Measurements from ENCODE around the gene PFN3. TPM values are rescaled to one million over a fixed set of nuclear protein-coding genes. Genes with fewer than 3 reads are reported as not detected.
"Not testable (repeated sequence)": the region's sequence is repeated elsewhere in the genome, so short reads cannot be mapped to it uniquely, and the experiment has no call there.

PFN3 gene
- total RNA-seq, 1 donor from 2014 or later = not detected

GRCh38 chr5:177425196-177425800 is 24.8 kb upstream of the PFN3 start:
- DNase-seq (no peak), ATAC-seq (ENCODE audit: low read depth) (no peak)
- ChIA-PET CTCF (interaction anchor here (1.1 to 7.2 kb wide), 2 partner anchors 17 to 21 kb away, joined by 3 to 53 read pairs; no protein-coding TSS in a partner anchor), POLR2A (interaction anchor here (0.6 to 12.5 kb wide), 10 partner anchors 13 to 167 kb away, joined by 3 to 296 read pairs (median 6); partner anchors contain the start of genes PRR7 and TMED9)
- TF ChIP-seq CTCF (IDR thresholded peaks at IDR 0.05) = no peak
- H3K4me1 Mint-ChIP-seq = peaks cover 46% of the 10 kb centered on the region
- peak overlapping the region; percentile 93 for H3K27ac Mint-ChIP-seq
- H3K36me3 Mint-ChIP-seq (ENCODE audit: low read depth) = peaks cover 9% of the 10 kb centered on the region
- H3K4me3 Mint-ChIP-seq = peak overlapping the region; percentile 91
- H3K9me3 Mint-ChIP-seq = no peaks in the 10 kb centered on the region
- intact Hi-C loops (cut with micrococcal nuclease) = loop anchor here (5.0 kb wide), 1 partner anchor 1038 kb away; the partner anchor contains the start of genes HIGD2A and NOP16
- H3K27me3 Mint-ChIP-seq = no peaks in the 10 kb centered on the region

DNA sequence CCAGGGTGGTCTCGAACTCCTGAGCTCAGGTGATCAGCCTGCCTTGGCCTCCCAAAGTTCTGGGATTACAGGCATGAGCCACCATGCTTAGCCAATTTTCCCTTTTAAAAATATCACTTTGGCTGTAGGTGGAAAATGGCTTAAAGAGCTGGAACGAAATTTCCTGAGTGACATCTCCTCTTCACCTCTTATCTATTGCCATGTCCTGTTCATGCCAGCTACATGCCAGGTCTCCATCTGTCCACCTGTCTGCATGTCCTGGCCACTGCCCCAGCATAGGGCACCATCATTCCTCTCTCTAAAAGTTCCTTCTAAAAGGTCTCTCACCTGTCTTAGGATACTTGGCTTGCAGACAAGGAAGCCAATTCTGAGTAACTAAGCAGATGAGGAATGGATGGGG is 23.2 kb upstream of the PFN3 start:
- CTCF ChIA-PET = interaction anchor here (0.8 to 7.2 kb wide), 2 partner anchors 19 to 33 kb away, joined by 3 to 53 read pairs; no protein-coding TSS in a partner anchor
- peaks cover 5% of the 10 kb centered on the region for H3K36me3 Mint-ChIP-seq (ENCODE audit: low read depth)
- H3K27ac Mint-ChIP-seq = no peak overlapping the region
- no peaks in the 10 kb centered on the region for H3K27me3 Mint-ChIP-seq
- H3K4me3 Mint-ChIP-seq = no peak overlapping the region
- TF ChIP-seq CTCF (IDR thresholded peaks at IDR 0.05) = no peak
- intact Hi-C loops (cut with micrococcal nuclease) = no loop called here
- POLR2A ChIA-PET = interaction anchor here (12.5 kb wide), 1 partner anchor 22 kb away, joined by 296 read pairs; the partner anchor contains the start of gene PRR7
- H3K9me3 Mint-ChIP-seq = no peaks in the 10 kb centered on the region
- ATAC-seq (ENCODE audit: low read depth) = no peak
- H3K4me1 Mint-ChIP-seq = peaks cover 30% of the 10 kb centered on the region
- DNase-seq = no peak

GRCh38 chr5:177421062-177421798 is 20.8 kb upstream of the PFN3 start:
- no peaks in the 10 kb centered on the region for H3K9me3 Mint-ChIP-seq
- ChIA-PET POLR2A (no interaction called here), CTCF (no interaction called here)
- TF ChIP-seq CTCF (IDR thresholded peaks at IDR 0.05) = no peak
- DNase-seq (no peak), ATAC-seq (ENCODE audit: low read depth) (no peak)
- no peak overlapping the region for H3K4me3 Mint-ChIP-seq
- H3K27ac Mint-ChIP-seq = no peak overlapping the region
- intact Hi-C loops (cut with micrococcal nuclease) = no loop called here
- peaks cover 12% of the 10 kb centered on the region for H3K4me1 Mint-ChIP-seq
- peaks cover 3% of the 10 kb centered on the region for H3K36me3 Mint-ChIP-seq (ENCODE audit: low read depth)
- H3K27me3 Mint-ChIP-seq = no peaks in the 10 kb centered on the region

- DNase-seq; H3K27me3 Mint-ChIP-seq; H3K27ac Mint-ChIP-seq; H3K36me3 Mint-ChIP-seq (ENCODE audit: low read depth); CTCF ChIA-PET; ATAC-seq (ENCODE audit: low read depth); H3K9me3 Mint-ChIP-seq; H3K4me1 Mint-ChIP-seq; H3K4me3 Mint-ChIP-seq; intact Hi-C loops (cut with micrococcal nuclease): not testable (repeated sequence)
- POLR2A ChIA-PET = interaction anchor here (1.1 kb wide), 1 partner anchor 69 kb away, joined by 3 read pairs; the partner anchor contains the start of gene LMAN2
These were observed 20.0 kb upstream of the PFN3 start for GRCh38 chr5:177420472-177420871.

- intact Hi-C loops (cut with micrococcal nuclease) = no loop called here
- TF ChIP-seq CTCF (IDR thresholded peaks at IDR 0.05) = no peak
- no peak overlapping the region for H3K27ac Mint-ChIP-seq
- H3K36me3 Mint-ChIP-seq (ENCODE audit: low read depth) = no peaks in the 10 kb centered on the region
- ATAC-seq (ENCODE audit: low read depth) (no peak), DNase-seq (no peak)
- CTCF ChIA-PET = no interaction called here
- no peaks in the 10 kb centered on the region for H3K27me3 Mint-ChIP-seq
- no peaks in the 10 kb centered on the region for H3K4me1 Mint-ChIP-seq
- POLR2A ChIA-PET = interaction anchor here (1.3 kb wide), 1 partner anchor 36 kb away, joined by 3 read pairs; no protein-coding TSS in a partner anchor
- no peaks in the 10 kb centered on the region for H3K9me3 Mint-ChIP-seq
- no peak overlapping the region for H3K4me3 Mint-ChIP-seq
These were observed 18.6 kb upstream of the PFN3 start for GRCh38 chr5:177419046-177419445.

GRCh38 chr5:177417081-177417480 is 16.6 kb upstream of the PFN3 start:
- intact Hi-C loops (cut with micrococcal nuclease); H3K4me1 Mint-ChIP-seq; H3K27me3 Mint-ChIP-seq; POLR2A ChIA-PET; H3K36me3 Mint-ChIP-seq (ENCODE audit: low read depth); H3K9me3 Mint-ChIP-seq; DNase-seq; ATAC-seq (ENCODE audit: low read depth); H3K4me3 Mint-ChIP-seq; H3K27ac Mint-ChIP-seq: not testable (repeated sequence)
- CTCF ChIA-PET = interaction anchor here (1.0 to 1.9 kb wide), 3 partner anchors 13 to 107 kb away, joined by 3 to 6 read pairs (median 3); no protein-coding TSS in a partner anchor
